Stimulated activated CD8-positive, alpha-beta memory T cell treated with anti-CD3 and anti-CD28 coated beads, Interleukin-12 subunit alpha, Interleukin-12 subunit beta, amount 100 ng/mL, for 4 hours (primary cell): ENCODE measurements around the gene ZNF121.

ENCODE experiments used
- DNase-seq: peaks from one replicate; pipeline ENCODE4 v3.0.0-alpha.2; 2020; ENCODE audit warnings: low read depth

Gene ZNF121

DNA sequence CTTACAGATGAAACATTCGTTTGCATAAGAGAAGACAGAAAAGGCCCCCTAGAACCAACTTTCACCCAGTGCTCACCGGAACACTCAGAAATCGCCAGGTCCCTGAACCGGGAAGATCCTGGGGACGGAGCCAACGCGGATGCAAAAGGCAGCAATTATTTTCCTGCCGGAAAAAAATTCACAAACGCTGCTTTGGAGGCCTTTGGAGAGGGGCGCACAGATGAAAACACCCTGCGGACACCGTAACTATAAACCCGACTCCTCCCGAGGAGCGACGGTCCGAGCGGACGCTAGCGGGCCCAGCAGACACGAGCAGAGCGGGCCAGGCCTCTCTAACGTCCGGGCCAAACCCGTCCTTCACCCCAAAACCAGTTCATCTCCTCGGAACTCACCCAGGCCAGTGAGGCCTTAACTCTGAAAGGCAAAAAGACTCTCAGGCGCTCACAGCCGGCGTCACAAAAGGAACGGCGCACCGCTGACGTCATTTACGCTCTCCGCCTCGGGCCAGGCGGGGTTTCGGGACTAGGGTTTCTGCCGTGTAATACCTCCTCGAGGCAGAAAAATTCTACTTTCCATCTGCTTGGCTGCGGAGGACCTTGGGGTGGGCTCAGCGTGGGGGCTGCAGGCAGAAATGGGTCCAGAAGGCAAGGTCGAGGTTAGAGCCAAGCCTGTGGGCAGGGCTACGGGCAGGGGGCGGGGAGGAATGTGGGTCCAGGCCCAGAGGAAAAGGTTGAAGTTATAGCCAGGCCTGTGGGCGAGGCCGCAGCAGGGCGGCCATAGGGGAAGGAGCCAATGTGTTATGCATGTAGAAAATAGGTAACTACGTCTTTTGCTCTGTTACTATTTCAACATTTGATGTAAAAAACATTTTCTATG, 45.9 kb downstream of the ZNF121 start, which contains the start of gene ZNF426:
ZNF426 (minus strand) TSS at position 463 of the 876 bp plus-strand sequence. CDS start 2,413 bp downstream, outside the sequence.
- peak; percentile 75 for DNase-seq

DNA sequence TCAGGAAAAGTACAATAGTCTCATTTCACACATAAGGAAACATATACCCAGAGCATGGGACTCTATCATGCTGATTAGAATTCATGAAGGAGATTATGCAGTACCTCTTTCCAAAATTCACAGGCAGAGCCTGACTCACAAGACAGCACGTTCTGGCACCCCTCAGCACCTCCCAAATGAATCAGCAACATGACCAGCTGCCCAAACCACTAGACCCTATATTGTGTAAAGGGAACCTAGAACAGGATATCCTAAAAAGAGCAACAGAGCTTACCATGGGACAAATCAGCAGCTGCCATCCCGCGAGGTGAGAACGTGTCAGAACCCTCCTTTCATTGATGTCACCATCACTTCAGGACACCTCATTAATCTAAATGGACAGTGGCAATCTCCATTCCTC, 48.4 kb downstream of the ZNF121 start:
- no peak for DNase-seq

DNA sequence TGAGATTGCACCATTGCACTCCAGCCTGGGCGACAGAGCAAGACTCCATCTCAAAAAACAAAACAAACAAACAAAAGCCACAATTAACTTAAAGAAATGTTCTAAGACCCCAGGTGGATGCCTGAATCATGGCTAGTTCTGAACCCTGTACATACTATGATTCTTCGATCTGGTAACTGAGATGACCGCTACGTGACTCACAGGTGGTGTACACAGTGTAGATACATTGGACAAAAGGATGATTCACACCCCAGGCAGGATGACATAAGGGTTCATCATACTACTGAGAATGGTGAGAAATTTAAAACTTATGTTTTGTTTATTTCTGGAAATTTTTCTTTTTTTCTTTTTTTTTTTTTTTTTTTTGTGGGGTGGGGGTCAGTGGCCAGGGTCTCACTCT, 52.4 kb downstream of the ZNF121 start:
- DNase-seq, result no peak

DNA sequence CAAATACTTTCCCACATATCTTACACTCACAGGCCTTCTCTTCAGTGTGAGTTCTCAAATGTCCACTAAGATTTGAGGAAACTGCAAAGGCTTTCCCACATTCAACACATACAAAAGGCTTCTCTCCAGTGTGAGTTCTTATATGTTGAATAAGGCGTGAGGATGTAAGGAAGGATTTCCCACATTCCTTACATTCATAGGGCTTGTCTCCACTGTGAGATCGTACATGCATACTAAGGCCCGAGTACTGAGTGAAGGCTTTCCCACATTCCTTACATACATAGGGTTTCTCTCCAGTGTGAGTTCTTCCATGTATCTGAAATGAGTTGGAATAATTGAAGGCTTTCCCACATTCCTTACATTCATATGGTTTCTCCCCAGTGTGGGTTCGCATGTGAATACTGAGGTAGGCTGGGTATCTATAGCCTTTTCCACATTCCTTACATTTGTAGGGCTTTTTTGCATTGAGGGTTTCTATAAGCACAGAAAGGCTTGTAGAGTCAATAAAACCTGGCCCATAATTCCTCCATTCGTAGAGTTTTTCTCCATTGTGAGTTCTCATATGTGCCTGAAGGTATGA, 55.5 kb downstream of the ZNF121 start:
- DNase-seq, result no peak

DNA sequence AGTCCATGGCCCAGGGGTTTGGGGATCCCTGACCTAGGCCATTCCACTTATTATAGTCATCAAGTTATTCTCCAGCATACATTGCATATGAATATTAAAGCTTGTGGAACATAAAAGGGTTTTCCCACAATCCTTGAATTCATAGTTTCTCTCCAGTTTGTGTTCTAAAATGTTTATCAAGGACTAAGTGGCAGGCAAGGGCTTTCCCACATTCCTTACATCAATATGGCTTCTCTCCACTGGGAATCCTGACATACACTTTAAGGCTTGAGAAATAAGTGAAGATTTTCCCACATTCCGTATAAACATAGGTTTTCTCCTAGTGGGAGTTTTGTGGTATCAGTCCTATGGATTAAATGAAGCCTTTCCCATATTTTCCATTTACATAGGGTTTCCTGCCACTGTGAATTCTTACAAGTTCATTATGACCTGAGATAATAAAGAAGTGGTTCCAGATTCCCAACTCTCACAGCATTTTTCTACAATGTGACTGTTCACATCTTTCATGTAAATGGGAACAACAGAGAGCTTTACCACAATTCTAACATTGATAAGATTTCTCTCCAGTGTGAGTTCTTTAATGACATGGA, 60.3 kb downstream of the ZNF121 start:
- DNase-seq, result no peak
